HepG2 (cell line): Measurements from ENCODE around the gene MAP3K9. TPM values are rescaled to one million over a fixed set of nuclear protein-coding genes. Genes with fewer than 3 reads are reported as not detected.

Source experiments
- CBX2 ChIP-seq, 2 experiments: fragments of 200-600 bp in 1 of 2; sonication (generic); formaldehyde crosslinking in 1 of 2; IDR thresholded peaks; 2 replicates each; pipeline versions ENCODE4 v1.7.0 to v1.8.1; 2018 to 2022; ENCODE audit warnings: low read depth in 2 of 2, low read length in 1 of 2, mild to moderate bottlenecking in 1 of 2, missing genetic modification reagents in 1 of 2
- GLI4 ChIP-seq: sonication (generic); formaldehyde crosslinking; IDR thresholded peaks from 2 replicates; pipeline ENCODE4 v1.5.1; 2020; ENCODE audit warnings: missing genetic modification reagents, mild to moderate bottlenecking, moderate library complexity, borderline replicate concordance
- HDAC2 ChIP-seq: sonication (generic); formaldehyde crosslinking; IDR thresholded peaks from 2 replicates; pipeline ENCODE4 v1.4.0; 2020; ENCODE audit warnings: missing genetic modification reagents
- HMGXB3 ChIP-seq: sonication (generic); formaldehyde crosslinking; IDR thresholded peaks from 2 replicates; pipeline ENCODE4 v1.4.0; 2020; ENCODE audit warnings: missing genetic modification reagents, borderline replicate concordance
- MAZ ChIP-seq, 2 experiments: sonication (generic) in 1 of 2; formaldehyde crosslinking in 1 of 2; IDR thresholded peaks; 2 replicates each; pipeline versions ENCODE4 v1.5.0 to v1.6.1; 2012 to 2020; ENCODE audit warnings: low read depth in 2 of 2, mild to moderate bottlenecking in 2 of 2, borderline replicate concordance in 1 of 2, improper control_type of control experiment in 1 of 2, low read length in 1 of 2, missing genetic modification reagents in 1 of 2, moderate library complexity in 1 of 2
- MTA1 ChIP-seq: sonication (generic); formaldehyde crosslinking; IDR thresholded peaks from 2 replicates; pipeline ENCODE4 v1.4.0; 2020; ENCODE audit warnings: missing genetic modification reagents, mild to moderate bottlenecking, borderline replicate concordance
- MTF2 ChIP-seq: sonication (generic); formaldehyde crosslinking; IDR thresholded peaks from 2 replicates; pipeline ENCODE4 v1.5.0; 2020; ENCODE audit warnings: missing genetic modification reagents, borderline replicate concordance
- MYPOP ChIP-seq: sonication (generic); formaldehyde crosslinking; IDR thresholded peaks from 2 replicates; pipeline ENCODE4 v1.8.1; 2023; ENCODE audit warnings: mild to moderate bottlenecking, moderate library complexity, missing genetic modification reagents
- PCBP1 ChIP-seq: fragments of 200-400 bp; formaldehyde crosslinking; IDR thresholded peaks from 2 replicates; pipeline ENCODE4 v1.6.1; 2017; ENCODE audit warnings: mild to moderate bottlenecking, low read depth, low read length, borderline replicate concordance
- SALL1 ChIP-seq: sonication (generic); formaldehyde crosslinking; IDR thresholded peaks from 2 replicates; pipeline ENCODE4 v1.8.0; 2022; ENCODE audit warnings: mild to moderate bottlenecking, missing genetic modification reagents
- ZBTB7B ChIP-seq: sonication (generic); formaldehyde crosslinking; IDR thresholded peaks from 2 replicates; pipeline ENCODE4 v1.4.0; 2020; ENCODE audit warnings: missing genetic modification reagents
- ZFP36L2 ChIP-seq: sonication (generic); formaldehyde crosslinking; IDR thresholded peaks from 2 replicates; pipeline ENCODE4 v1.4.0; 2020; ENCODE audit warnings: missing genetic modification reagents
- ZMAT5 ChIP-seq: sonication (generic); formaldehyde crosslinking; IDR thresholded peaks from 2 replicates; pipeline ENCODE4 v1.5.0; 2020; ENCODE audit warnings: mild to moderate bottlenecking, low read depth, missing genetic modification reagents, borderline replicate concordance
- ZNF331 ChIP-seq: sonication (generic); formaldehyde crosslinking; IDR thresholded peaks from 2 replicates; pipeline ENCODE4 v1.4.0; 2020; ENCODE audit warnings: missing genetic modification reagents
- ZNF350 ChIP-seq: sonication (generic); formaldehyde crosslinking; IDR thresholded peaks from 2 replicates; pipeline ENCODE4 v1.4.0; 2020; ENCODE audit warnings: mild to moderate bottlenecking, low read depth, missing genetic modification reagents, borderline replicate concordance
- ZNF768 ChIP-seq: sonication (generic); formaldehyde crosslinking; IDR thresholded peaks from 2 replicates; pipeline ENCODE4 v1.4.0; 2020; ENCODE audit warnings: missing genetic modification reagents
- ZNF777 ChIP-seq: sonication (generic); formaldehyde crosslinking; IDR thresholded peaks from 2 replicates; pipeline ENCODE4 v1.4.0; 2020; ENCODE audit warnings: missing genetic modification reagents
- ZNF891 ChIP-seq: sonication (generic); formaldehyde crosslinking; IDR thresholded peaks from 2 replicates; pipeline ENCODE4 v1.5.0; 2020; ENCODE audit warnings: mild to moderate bottlenecking, missing genetic modification reagents
- polyA plus RNA-seq, 8 experiments: library from polyadenylated mRNA; depleted of rRNA in 3 of 8; stranded (reverse) in 7 of 8; unstranded in 1 of 8; fragments of >200 nt; fragmentation: Illumina TruSeq in 4 of 8; extraction: Trizol in 4 of 8; gene quantifications; 2 replicates each; pipeline versions ENCODE4 v1.2.1 to v1.2.3, GENCODE V29; 2011 to 2016; ENCODE audit warnings: low read depth in 4 of 8, missing spikeins in 1 of 8, mixed read lengths in 1 of 8; ENCODE audit not compliant: insufficient read depth in 1 of 8
- total RNA-seq, 5 experiments: library from RNA; depleted of rRNA; stranded (reverse); fragments of >200 nt; fragmentation: Illumina TruSeq; extraction: Trizol; gene quantifications; 2 replicates each; pipeline ENCODE4 v1.2.3, GENCODE V29; 2016; ENCODE audit warnings: low read depth in 1 of 5
- TF ChIP-seq, protein P1 (sequence below): sonication (generic); formaldehyde crosslinking; IDR thresholded peaks from 2 replicates; pipeline ENCODE4 v1.9.0; 2021; ENCODE audit warnings: missing genetic modification reagents, mild to moderate bottlenecking, borderline replicate concordance

The MAP3K9 gene
- total and polyA plus RNA-seq, 2 of the 13 experiments (the other 11 are each of a cell fraction or from before 2014, with no cell fraction given), result 4.3 to 4.5 TPM

DNA sequence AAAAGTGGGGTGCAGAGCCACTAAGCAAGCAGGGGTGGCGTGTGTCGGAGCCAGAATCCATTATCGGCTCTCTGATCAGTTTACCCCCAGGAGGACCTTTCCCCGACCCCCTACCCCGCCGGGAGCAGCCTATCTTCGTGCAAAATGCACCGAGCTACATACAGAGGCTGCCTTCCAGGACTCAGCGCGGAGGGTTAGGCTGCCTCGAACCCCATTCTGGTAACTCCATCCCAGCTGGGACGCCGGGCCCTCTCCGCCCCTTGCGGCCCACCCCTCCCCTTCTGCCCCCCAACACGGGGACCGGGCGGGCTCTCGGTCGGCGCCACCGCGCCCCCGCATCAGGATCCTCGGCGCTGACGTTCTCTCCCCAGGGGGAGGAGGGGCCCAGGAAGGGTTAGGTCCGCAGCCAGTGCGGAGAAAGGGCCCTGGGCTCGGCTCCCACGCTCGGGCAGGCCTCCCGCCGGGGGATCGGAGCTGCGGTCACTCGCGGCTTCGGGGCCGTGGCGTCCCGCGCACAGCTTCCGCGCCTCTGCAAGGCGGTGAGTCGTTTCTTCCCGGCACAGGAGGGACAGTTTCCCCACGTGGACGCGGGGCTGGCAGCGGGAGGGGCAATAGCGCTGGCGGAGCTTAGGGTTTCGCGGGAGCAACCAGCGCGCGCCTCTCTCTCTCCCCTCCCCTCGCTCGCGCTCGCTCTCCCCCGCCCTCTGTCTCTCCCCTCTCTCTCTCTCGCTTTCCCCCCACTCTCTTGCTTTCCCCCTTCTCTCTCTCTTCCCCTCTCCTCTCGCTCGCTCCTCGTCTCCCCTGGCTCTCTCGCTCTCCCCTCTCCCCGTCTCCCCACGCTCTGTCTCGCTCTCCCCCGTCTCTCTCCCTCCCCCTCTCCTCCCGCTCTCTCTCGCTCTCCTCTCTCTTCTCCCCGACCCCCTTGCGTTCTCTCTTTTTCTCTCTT, 12.5 kb upstream of the MAP3K9 start (continued):
- TF ChIP-seq MYPOP (CRISPR knock-in tag) (peak; percentile 83; the same call in 1 of the 2 replicates), SALL1 (CRISPR knock-in tag) (peak; percentile 71), MTF2 (CRISPR knock-in tag) (0 out of 2 replicates have a peak, but pooled peaks have one; percentile 42), CBX2 (IDR thresholded peaks at IDR 0.05; ENCODE audit: low read depth, low read length) (no peak), CBX2 (CRISPR knock-in tag; IDR thresholded peaks at IDR 0.05; ENCODE audit: low read depth) (peak; percentile 68; the same call in 1 of the 2 replicates), ZFP36L2 (no peak), ZBTB7B (CRISPR knock-in tag) (0 out of 2 replicates have a peak, but pooled peaks have one; percentile 43), MAZ (IDR thresholded peaks at IDR 0.05; ENCODE audit: borderline replicate concordance, low read depth, low read length) (peak; percentile 41; the same call in 1 of the 2 replicates), MAZ (CRISPR knock-in tag; IDR thresholded peaks at IDR 0.05; ENCODE audit: low read depth) (peak; percentile 52; the same call in 1 of the 2 replicates), ZNF891 (0 out of 2 replicates have a peak, but pooled peaks have one; percentile 21), ZNF777 (CRISPR knock-in tag) (peak; percentile 62; the same call in 1 of the 2 replicates), ZNF350 (CRISPR knock-in tag) (0 out of 2 replicates have a peak, but pooled peaks have one; percentile 23), PCBP1 (0 out of 2 replicates have a peak, but pooled peaks have one; percentile 18), HMGXB3 (no peak), MTA1 (CRISPR knock-in tag) (peak; percentile 60; the same call in 1 of the 2 replicates), ZMAT5 (no peak), ZNF768 (peak; percentile 48; the same call in 1 of the 2 replicates), HDAC2 (no peak), GLI4 (CRISPR knock-in tag) (0 out of 2 replicates have a peak, but pooled peaks have one; percentile 33), ZNF331 (CRISPR knock-in tag) (0 out of 2 replicates have a peak, but pooled peaks have one; percentile 12)
- TF ChIP-seq, protein P1, sequence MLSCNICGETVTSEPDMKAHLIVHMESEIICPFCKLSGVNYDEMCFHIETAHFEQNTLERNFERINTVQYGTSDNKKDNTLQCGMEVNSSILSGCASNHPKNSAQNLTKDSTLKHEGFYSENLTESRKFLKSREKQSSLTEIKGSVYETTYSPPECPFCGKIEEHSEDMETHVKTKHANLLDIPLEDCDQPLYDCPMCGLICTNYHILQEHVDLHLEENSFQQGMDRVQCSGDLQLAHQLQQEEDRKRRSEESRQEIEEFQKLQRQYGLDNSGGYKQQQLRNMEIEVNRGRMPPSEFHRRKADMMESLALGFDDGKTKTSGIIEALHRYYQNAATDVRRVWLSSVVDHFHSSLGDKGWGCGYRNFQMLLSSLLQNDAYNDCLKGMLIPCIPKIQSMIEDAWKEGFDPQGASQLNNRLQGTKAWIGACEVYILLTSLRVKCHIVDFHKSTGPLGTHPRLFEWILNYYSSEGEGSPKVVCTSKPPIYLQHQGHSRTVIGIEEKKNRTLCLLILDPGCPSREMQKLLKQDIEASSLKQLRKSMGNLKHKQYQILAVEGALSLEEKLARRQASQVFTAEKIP (CRISPR knock-in tag), result no peak
